ENCODE results near the gene CD22.
"Not testable (repeated sequence)": the region's sequence is repeated elsewhere in the genome, so short reads cannot be mapped to it uniquely, and the experiment has no call there.

The CD22 gene

DNA sequence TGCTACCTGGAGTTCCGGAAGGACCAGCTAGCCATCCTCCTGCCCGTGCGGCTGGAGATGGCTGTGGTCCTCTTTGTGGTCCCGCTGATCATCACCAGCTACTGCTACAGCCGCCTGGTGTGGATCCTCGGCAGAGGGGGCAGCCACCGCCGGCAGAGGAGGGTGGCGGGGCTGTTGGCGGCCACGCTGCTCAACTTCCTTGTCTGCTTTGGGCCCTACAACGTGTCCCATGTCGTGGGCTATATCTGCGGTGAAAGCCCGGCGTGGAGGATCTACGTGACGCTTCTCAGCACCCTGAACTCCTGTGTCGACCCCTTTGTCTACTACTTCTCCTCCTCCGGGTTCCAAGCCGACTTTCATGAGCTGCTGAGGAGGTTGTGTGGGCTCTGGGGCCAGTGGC is 30.4 kb downstream of the CD22 start:
- not testable (repeated sequence) for DNase-seq (ENCODE audit: low spot score)

DNA sequence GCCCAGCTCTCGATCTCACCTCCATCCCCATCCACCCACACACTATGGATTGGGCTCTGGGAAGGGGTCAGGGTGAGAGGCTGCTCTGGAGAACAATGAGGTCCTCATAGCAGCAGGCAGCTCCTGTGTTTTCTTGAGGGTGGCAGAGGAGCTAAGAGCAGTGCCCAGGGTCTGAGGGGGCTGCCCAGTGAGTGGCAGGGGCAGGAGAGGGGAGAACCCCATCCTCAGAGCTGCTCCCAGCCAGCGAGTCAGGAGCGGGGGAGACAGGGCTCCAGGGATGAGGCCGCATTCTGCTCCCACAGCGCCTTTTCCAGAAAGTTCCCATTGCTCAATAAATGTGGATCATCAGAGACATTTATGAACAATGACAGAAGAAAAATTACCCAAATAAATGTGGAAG is 31.1 kb downstream of the CD22 start:
- DNase-seq (ENCODE audit: low spot score) = not testable (repeated sequence)

DNA sequence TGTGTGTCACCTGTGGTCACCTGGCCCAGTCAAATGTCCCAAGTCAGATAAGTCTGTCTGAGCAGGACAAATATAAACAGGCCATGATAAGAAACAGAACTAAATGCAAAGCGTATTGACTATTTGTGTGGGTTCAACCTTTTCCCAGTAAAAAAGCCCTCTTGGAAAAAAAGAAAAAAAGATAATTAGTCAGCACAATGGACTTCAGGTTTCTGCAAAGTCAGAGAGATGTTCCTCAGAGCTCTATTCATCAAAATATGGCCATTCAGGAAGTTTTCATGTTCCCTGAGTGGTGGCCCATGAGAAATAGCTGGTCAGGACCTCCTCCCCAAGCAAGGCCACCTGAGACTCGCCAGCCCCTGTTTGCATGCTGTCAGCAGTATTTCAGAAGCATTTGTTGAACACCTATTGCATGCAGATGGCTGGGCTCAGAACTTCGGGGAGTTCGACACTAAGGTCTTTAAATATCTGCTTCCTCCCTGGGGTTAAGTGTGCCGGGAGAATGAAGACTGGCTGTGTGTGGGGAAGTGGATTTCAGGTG is 32.0 kb downstream of the CD22 start:
- no peak for DNase-seq (ENCODE audit: low spot score)

DNA sequence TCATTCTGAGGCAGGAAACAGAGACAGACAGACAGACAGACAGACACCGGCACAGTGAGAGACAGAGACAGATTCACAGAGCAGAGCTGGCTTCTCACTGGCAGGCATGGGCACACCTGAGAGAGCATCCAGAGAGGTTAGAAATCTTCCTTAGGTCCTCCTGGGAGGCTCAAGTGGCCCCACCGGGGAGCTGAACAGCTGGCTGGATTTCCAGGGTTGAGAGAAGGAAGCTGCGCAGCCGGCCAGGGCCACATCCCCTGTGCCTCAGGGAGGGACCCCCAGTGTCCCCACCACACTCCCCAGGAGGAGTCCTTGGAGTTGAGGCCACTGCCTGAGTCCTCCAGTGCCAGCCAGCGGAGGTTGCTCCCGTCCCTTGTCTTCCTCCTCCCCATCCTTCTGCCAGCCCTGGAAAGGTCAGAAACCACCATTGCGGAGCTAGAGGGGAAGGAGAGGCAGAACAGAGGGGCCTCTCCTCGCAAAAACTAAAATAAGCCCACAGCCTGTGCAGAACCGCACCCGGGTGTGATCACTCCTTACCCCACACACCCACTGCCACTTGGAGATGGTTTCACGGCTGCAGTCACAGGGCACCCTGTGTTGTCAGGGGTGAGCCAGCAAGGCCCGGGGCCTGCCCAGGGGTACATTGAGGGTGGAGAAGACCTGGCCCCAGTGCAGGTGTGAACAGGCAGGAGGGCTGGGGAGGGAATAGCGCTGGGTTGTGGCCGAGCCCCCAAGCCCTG is 33.4 kb downstream of the CD22 start:
- DNase-seq (ENCODE audit: low spot score) = no peak

DNA sequence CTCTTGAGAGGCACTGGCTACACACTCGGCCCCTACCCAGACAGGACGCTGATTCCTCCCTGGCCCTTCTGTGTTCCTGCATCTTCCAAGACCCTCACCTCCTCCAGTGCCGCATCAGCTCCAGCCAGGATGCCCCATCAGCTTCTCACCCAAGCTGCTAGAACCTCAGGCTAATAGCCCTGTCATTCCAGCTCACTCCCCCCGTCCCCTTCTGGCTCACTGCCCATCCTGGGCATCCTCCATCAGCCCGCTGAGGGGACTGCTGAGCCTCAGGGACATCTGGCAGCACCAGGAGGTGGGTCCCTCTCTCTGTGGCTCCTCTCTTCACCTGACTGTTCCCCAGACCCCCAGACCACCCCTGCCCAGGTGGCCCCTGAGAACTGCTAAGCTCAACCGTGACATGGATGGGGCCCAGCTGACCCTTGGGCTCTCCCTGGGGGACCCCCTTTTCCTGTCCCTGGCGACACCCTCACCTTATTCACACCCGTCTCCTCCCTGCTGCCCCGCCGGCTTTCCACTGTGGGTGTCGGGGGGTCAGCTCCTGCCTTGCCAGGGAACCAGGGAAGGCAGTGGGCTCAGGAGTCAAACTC is 34.1 kb downstream of the CD22 start:
- DNase-seq (ENCODE audit: low spot score) = no peak

DNA sequence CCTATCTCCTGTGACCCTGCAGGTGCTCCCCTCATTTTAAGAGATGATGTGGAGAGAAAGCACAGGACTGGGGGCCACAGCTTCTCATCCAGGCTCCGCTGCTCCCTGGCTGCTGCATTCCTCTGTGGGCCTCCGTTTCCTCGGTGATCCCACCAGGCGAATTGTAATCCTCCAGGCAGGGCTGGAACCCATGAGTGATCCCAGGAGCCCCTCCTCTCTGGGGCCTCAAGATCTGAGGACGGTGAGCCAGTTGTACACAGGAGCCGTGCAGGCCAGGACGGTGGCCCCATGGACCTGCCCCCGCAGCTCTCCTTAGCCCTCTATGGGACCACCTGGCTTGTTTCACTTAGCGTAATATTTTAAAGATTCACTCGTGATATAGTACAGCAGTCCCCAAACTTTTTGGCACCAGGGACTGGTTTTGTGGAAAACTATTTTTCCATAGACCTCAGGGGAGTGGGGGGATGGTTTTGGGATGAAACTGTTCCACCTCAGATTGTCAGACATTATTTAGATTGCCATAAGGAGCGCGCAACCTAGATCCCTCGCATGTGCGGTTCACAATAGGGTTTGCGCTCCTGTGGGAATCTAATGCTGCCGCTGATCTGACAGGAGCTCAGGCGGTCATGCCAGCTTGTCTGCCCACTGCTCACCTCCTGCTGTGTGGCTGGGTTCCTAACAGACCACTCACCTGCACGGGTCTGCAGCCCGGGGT is 34.9 kb downstream of the CD22 start:
- no peak for DNase-seq (ENCODE audit: low spot score)

DNA sequence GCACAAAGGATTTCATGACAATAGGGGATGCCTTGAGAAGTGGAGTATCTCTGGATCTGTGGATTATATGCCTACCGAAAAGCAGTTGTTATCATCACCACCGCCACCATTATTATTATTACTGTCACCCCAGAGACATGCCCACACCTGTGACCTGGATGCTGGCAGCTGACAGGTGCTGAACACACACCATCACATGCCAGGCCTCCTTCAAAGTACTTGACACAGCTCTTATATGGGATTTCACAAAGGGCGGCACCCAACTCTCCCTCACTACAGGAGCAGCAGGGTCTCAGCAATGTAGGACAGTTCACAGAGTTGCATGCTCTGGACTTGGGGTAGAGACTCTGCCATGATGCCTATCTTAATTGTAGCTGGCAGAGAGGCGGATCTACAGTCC is 36.3 kb downstream of the CD22 start:
- DNase-seq (ENCODE audit: low spot score) = no peak

DNA sequence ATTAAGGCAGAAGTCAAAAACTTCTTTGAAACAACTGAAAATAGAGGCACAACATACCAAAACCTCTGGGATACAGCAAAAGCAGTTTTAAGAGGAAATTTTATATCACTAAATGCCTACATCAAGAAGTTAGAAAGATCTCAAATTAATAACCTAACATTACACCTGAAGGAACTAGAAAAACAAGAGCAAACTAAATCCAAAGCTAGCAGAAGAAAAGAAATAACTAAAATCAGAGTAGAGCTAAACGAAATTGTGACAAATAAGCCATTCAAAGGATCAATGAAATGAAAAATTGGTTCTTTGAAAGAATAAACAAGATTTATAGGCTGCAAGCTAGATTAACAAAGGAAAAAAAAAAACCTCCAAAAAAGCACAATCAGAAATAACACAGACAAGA is 39.4 kb downstream of the CD22 start:
- DNase-seq (ENCODE audit: low spot score) = no peak

DNA sequence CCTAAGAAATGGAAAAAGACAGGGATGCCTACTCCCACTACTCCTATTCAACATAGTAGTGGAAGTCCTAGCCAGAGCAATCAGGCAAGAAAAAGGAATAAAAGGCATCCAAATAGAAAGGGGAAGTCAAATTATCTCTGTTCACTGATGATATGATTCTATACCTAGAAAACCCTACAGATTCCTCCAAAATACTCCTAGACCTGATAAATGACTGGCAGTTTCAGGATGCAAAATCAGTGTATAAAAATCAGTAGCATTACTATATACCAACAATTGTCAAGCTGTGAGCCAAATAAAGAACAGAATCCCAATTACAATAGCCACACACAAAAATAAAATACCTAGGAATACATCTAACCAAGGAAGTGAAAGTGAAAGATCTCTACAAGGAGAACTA is 40.5 kb downstream of the CD22 start:
- no peak for DNase-seq (ENCODE audit: low spot score)

DNA sequence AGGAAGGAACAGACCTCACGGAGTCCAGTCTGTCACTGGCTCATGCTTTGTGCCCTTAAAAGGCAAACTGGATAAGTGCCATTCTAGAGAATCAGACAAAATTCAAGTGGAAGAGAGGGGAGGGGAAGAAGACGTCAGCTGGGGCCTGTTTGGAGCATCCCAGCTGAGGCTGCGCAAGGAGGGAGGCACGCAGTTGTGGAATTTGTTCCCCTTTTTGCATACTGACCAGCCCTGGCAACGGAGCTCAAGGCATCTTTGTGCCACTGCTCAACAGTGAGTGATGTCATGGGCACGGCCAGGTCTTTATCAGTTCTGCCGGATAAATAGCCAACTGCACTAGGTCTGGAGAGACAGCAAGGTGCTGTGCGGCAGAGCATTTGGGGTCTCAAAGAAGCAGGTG is 41.7 kb downstream of the CD22 start, which contains the start of gene GPR42:
GPR42 (plus strand) TSS at position 347 of the 400 bp plus-strand sequence. CDS start 292 bp downstream, outside the sequence.
- DNase-seq (ENCODE audit: low spot score) = no peak

DNA sequence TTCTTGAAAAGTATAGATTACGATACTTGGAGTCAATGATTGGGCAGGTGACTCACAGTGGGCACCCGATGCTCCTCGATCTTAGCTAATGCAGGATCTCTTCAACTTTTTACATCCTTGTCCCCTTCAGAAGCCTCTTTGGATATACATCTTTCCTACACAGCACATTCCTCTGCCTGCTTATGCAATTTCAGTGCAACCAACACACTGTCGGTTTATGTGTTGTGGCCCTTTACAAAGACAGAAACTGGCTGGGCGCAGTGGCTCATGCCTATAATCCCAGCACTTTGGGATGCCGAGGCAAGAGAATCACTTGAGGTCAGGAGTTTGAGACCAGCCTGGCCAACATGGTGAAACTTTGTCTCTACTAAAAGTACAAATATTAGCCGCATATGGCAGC is 44.5 kb downstream of the CD22 start:
- no peak for DNase-seq (ENCODE audit: low spot score)

DNA sequence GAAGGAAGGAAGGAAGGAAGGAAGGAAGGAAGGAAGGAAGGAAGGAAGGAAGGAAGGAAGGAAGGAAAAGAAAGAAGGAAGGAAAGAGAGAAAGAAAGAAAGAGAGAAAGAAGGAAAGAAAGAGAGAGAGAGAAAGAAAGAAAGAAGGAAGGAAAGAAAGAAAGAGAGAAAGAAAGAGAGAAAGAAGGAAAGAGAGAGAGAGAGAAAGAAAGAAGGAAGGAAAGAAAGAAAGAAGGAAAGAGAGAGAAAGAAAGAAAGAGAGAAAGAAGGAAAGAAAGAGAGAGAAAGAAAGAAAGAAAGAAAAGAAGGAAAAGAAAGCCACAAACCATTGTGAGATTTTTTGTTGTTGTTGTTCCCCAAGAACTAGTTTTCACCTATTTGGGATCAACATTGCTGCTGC is 45.0 kb downstream of the CD22 start:
- DNase-seq (ENCODE audit: low spot score) = not testable (repeated sequence)

DNA sequence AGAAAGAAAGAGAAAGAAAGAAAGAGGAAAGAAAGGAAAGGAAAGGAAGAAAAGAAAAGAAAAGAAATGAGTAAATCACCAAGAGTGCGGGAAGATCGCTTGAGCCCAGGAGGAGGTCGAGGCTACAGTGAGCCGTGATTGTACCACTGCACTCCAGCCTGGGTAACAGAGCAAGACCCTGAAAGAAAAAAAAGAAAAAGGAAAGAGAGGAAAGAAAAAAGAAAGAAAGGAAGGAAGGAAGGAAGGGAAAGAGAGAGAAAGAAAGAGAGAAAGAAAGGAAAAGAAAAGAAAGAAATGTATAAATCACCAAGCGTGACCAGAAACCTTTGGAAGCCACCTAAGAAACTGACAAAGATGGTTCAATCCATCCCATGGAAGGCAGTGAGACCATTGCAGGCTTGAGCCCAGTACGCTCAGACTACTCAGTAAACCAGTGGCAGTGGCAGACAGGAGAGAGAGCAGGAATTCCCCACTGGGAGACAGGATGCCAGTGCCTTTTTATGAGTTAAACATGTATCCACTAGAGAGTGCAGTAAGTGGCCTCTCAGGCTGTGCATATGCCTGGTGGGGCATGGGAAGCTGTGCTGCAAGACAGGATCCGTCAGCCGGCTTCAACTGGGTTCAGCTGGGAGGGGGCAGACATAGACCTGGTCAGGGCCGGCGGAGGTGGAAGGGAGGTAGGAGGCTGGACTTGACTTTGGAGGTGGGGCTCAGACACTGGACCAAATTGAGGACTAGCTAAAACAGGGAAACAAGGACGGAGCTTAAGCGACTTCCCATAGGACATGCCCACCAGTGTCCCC is 46.7 kb downstream of the CD22 start:
- no peak for DNase-seq (ENCODE audit: low spot score)

DNA sequence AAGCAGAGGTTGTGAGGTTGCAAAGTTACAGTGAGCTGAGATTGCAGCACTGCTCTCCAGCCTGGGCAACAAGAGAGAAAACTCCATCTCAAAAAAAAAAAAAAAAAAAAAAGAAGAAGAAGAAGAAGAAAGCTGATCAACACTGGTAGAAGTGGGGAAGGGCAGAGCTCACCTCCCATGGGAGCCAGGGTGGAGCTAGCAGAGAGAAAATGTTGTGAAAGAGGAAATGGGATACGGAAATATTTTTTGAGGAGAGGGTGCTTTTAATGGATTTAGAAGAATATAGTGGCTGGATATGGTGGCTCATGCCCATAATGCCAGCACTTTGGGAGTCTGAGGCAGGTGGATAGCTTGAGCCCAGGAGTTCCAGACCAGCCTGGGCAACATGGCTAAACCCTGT is 48.7 kb downstream of the CD22 start:
- DNase-seq (ENCODE audit: low spot score) = no peak

DNA sequence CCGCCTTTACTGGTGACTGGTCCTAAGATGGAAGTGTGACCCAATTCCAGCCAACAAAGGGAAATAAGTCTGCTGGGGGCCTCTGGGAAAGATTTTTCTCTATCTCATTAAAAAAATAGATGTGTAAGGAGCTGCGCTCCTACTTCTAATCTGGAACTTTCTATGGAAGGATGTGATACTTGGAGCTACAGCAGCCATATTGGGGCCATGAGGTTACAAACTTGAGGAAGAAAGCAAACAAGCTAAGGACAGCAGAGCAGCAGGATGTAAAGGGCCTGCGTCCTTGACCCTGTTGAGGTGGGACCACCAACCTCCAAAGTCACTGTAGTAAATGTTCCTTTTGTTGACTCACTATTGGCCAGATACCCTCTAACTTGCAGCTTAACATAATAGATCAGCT is 49.4 kb downstream of the CD22 start:
- DNase-seq (ENCODE audit: low spot score) = no peak

DNA sequence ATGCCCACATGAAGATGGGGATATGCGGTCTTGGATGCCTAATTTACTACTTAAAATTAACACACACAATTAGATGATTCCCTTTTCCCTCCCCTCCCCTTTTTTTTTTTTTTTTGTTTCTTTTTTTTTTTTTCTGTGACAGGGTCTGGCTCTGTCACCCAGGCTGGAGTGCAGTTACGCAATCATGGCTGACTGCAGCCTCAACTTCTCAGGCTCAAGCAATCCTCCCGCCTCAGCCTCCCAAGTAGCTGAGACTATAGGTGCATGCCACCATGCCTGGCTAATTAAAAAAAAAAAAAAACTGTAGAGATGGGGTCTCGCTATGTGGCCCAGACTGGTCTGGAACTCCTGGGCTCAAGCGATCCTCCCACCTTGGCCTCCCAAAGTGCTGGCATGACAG is 50.6 kb downstream of the CD22 start:
- not testable (repeated sequence) for DNase-seq (ENCODE audit: low spot score)

DNA sequence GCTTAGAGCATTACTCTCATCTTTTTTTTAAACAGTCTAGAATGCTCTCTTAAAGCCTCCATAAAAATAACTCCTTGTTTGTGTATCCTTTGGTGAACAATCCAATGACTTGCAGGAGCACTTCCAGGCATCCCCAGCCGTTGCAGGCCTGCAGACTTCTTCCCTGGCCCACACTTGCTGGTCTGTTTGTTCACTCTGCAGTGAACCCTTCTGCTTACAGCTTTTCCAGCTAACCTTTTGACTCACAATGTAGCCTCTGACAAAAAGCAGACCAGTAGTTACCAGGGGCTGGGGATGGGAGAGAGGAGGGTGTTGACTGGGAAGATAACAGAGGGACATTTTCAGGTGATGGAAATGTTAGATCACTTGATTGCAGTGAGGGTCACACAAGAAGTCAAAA is 51.0 kb downstream of the CD22 start:
- DNase-seq (ENCODE audit: low spot score) = no peak

DNA sequence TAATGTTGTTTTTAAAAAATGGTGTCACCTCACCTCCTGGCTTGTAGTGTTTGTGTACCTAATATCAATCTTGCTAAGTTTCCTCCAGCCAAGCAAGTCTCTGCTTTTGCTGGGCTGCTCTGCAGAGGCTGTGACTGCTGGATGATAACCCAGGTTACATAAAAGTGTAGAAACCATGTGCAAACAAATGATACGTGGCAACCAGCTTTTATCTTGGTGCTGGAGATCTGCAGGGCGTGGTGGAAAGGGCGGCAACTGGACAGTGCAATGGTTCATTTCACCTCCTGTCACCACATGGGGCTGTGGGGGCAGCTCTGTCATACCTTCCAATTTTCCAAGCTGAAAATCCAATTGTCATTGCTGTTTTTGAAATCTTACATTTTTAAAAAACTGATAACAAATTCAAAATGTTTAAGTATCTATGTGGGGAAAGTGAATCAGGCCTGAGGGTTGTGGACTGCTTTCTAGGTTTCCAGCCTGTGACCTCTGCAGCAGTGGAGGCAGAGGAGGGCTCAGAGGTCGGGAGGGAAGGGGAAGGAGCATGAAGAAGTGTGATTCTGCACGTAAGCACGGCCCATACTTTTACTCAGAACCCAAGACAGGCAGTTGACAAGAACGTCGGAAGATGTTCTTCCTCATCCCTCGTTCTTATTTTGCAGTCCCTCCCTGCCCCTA is 51.6 kb downstream of the CD22 start:
- DNase-seq (ENCODE audit: low spot score) = no peak

DNA sequence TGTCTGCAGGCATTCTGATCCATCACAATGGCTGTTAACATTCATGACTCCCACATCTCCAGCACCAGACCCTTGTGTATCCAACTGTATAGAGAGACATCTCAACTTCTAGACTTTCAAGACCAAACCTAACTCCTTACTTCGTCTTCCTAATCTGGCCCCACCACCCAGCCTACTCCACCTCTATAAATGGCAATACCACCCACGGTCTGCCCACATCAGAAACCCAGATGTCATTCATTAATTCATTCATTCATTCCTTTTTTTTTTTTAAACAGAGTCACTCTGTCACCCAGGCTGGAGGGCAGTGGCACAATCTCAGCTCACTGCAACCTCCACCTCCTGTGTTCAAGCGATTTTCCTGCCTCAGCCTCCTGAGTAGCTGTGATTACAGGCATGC is 52.3 kb downstream of the CD22 start:
- no peak for DNase-seq (ENCODE audit: low spot score)

DNA sequence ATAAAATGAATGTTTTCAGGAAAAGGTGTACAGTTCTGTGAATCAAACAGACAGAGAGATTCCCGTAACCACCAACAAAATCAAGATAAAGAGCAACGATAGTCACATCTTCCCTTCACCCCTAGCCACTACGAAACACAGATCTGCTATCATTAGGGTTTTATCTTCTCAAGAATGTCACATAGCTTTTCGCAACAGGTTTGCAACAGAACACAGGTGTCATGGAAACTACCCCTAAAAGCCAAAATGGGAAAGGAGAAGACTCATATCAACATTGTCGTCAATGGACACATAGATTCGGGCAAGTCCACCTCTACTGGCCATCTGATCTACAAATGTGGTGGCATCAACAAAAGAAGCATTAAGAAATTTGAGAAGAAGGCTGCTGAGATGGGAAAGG is 52.9 kb downstream of the CD22 start:
- no peak for DNase-seq (ENCODE audit: low spot score)

DNA sequence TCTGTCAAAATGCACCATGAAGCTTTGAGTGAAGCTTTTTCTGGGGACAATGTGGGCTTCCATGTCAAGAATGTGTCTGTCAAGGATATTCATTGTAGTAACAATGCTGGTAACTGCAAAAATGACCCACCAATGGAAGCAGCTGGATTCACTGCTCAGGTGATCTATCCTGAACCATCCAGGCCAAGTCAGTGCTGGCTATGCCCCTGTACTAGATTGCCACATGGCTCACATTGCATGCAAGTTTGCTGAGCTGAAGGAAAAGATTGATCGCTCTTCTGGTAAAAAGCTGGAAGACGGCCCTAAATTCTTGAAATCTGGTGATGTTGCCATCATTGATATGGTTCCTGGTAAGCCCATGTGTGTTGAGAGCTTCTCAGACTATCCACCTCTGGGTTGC is 54.5 kb downstream of the CD22 start:
- no peak for DNase-seq (ENCODE audit: low spot score)
